NB4 (cell line): ENCODE data around the gene CACYBP.

Experiments used
- DNase-seq: peaks from one replicate; pipeline ENCODE4 v3.0.0; 2010; ENCODE audit warnings: low read depth
- H3K4me3 ChIP-seq: one replicate; pipeline ENCODE4 v1.5.1; 2011; ENCODE audit warnings: mild to moderate bottlenecking, low read depth, low read length, moderate library complexity
- MYC ChIP-seq: IDR thresholded peaks from 2 replicates; pipeline ENCODE4 v1.6.1; 2011; ENCODE audit warnings: low read depth, low read length
- POLR2A ChIP-seq: IDR thresholded peaks from 2 replicates; pipeline ENCODE4 v1.6.1; 2011; ENCODE audit warnings: mild to moderate bottlenecking; ENCODE audit not compliant: insufficient read length; ENCODE audit errors: extremely low read depth
- TF ChIP-seq, protein P1 (sequence below): IDR thresholded peaks from 2 replicates; pipeline ENCODE4 v1.6.1; 2011; ENCODE audit warnings: low read depth, low read length
- TF ChIP-seq, protein P2 (sequence below): IDR thresholded peaks from one replicate; pipeline ENCODE4 v1.5.1; 2012; ENCODE audit warnings: low read depth, low read length

Gene CACYBP, protein sequence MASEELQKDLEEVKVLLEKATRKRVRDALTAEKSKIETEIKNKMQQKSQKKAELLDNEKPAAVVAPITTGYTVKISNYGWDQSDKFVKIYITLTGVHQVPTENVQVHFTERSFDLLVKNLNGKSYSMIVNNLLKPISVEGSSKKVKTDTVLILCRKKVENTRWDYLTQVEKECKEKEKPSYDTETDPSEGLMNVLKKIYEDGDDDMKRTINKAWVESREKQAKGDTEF

DNA sequence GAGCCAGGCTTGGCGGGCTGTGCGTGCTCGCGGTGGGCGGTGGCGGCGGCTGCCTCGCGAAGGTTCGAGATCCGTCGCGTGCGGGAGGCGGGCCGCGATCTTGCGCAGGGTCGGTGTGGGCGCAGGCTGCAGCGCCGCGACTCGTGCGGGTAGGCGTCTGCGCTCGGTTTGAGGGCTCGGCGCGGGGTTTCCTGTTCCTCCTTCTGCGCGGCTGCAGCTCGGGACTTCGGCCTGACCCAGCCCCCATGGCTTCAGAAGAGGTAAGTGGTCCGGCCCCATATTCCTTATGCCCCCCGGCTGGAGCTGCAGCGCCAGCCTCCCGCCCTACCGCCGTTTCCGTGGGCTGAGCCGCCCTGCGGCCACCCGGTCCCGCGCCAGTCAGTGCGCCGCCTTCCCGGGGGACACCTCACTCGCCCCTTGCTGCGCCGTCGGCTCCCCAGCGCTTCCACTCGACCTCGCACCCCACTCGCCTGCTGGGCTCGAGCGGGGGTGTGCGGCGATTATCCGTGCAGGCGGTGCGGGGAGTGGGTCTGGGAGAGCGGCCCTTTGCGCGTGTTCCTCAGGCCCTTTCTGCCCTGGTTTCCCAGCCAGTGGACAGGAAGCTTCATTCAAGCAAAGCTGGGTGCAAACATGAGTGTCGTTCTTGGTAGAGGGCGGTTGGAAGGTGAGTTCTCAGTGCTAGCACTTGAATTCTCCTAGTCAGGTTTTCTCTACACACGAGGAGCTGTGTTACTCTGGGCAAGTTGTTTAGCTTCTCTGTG, at the start of gene CACYBP:
CACYBP (plus strand) TSS at position 12 of the 761 bp plus-strand sequence; CDS start at position 246, 234 bp downstream.
- TF ChIP-seq POLR2A (peak; percentile 48), MYC (peak; percentile 89)
- TF ChIP-seq, protein P1, sequence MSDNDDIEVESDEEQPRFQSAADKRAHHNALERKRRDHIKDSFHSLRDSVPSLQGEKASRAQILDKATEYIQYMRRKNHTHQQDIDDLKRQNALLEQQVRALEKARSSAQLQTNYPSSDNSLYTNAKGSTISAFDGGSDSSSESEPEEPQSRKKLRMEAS, result peak; percentile 76
- TF ChIP-seq, protein P2, sequence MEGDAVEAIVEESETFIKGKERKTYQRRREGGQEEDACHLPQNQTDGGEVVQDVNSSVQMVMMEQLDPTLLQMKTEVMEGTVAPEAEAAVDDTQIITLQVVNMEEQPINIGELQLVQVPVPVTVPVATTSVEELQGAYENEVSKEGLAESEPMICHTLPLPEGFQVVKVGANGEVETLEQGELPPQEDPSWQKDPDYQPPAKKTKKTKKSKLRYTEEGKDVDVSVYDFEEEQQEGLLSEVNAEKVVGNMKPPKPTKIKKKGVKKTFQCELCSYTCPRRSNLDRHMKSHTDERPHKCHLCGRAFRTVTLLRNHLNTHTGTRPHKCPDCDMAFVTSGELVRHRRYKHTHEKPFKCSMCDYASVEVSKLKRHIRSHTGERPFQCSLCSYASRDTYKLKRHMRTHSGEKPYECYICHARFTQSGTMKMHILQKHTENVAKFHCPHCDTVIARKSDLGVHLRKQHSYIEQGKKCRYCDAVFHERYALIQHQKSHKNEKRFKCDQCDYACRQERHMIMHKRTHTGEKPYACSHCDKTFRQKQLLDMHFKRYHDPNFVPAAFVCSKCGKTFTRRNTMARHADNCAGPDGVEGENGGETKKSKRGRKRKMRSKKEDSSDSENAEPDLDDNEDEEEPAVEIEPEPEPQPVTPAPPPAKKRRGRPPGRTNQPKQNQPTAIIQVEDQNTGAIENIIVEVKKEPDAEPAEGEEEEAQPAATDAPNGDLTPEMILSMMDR, result no peak
- DNase-seq, result peak; percentile 60
- H3K4me3 ChIP-seq, result peak within 1 kb of the TSS; percentile 96

DNA sequence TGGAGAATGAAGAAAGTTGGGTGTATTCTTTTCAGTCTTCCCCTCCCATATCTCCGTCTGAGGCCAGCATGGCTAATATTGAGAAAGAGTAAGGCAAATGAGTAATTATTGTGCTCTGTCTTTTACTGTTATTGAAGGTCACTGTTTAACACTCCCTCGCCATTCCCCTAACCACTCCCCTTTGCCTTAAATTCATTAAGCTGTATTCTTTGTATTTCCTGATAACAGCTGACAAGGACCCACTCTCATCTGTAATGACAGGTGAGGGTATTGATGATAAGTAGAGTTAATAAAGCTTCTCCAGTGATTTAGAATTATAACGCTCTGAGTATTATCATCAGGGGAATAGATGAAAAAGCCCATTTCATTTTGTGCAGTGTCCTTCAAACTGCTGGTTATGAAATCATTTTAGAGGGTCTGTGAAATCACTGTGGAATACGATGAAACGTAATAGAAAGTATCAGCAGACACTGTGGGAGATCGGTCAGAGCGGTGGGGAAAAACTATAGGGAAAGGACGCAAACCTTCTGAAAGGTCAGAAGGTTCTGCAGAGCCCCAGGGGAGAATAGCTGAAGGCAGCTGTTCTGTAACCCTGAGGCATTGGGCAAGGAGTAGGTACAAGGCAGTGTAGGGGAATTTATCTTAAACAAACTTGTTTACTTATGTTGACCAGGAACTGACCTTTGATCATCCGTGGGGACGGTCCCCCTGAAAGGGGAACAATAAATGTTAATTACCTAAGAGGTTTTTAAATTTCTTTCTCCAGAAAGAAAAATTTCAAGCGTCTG, 46.3 kb upstream of the CACYBP start:
- H3K4me3 ChIP-seq, result no peak overlapping the region
- TF ChIP-seq MYC (no peak), POLR2A (no peak)
- TF ChIP-seq, protein P2, result no peak
- TF ChIP-seq, protein P1, result no peak
- no peak for DNase-seq

DNA sequence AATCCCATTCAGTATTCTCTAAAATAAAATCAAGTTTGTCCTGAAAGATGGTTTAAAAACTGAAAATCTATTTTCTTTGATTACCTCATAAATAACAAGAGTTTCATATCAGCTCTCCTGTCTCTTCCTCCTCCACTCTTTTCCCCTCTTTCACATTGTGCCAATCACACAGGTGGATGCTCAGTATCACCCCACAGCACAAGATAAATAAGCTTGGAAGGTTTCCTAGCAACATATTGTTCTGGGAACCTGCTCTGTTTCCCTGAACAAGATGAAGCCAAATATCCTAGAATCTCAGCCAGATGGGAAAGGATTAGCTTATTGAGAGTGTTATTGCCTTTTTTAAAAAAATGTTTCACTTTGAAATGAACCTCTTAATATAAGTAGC, 45.7 kb upstream of the CACYBP start:
- H3K4me3 ChIP-seq, result no peak overlapping the region
- no peak for DNase-seq
- TF ChIP-seq, protein P1, result no peak
- TF ChIP-seq MYC (no peak), POLR2A (no peak)
- TF ChIP-seq, protein P2, result no peak

DNA sequence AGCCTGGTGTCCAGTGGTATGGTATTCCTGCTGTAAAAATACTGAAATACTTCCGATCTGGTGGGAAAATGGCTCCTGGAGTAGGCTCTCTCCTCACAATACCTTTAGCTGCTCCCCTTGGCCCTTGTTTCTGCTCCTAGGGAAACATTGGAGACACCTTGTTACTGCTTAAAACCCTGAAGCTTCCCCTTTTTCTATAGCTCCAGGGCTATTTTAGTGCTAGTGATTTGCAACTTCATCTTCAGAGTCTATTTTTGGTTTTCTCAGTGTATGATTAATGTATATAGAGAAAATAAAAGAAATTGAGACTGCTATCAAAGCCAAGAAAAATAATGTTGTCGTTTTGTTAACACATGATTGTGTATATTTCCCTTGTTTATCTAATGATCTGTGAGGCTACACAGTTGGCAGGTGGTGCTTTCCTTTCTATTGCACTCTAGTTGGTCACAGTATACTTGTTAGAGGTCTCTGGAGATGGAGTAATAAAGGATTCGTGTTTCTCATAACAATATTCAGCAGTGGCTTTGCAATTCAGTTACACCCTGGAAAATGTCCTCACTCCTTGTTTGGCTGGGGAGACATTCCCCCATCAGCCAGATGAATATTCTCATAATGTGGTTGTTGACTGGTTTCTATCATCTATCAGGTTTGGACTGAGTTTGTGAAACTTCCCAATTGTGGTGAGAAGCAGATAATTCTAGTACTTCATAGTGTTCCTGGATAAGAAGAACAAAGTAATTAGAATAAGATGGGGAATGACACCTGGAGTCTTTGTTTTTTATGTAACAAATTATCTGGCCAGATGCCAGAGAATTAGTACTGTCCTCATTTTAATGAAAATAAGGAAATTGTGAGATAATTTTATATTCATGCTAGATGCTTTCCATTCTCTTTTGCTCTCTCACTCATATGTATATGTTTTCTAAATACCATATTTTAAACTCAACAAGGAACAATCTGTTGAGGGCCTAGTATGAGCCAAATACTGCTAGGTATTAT, 44.8 kb upstream of the CACYBP start:
- H3K4me3 ChIP-seq, result no peak overlapping the region
- TF ChIP-seq MYC (no peak), POLR2A (no peak)
- TF ChIP-seq, protein P1, result no peak
- peak; percentile 25 for DNase-seq

DNA sequence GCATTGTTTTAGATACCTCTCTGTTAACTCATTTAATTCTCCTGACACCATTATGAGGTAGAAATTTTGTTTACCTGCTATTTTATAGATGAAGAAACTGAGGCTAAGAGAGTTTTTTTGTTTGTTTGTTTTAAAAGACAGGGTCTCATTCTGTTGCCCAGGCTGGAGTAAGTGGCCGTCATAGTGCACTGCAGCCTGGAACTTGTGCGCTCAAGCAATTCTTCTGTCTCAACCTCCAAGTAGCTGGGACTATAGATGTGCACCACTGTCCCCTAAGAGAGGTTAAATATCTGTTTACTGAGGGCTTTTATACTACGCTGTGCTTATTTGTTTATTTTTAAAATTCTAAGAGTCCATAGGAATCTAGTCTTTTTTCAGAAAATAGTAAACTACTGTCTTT, 43.7 kb upstream of the CACYBP start:
- TF ChIP-seq, protein P1, result no peak
- TF ChIP-seq, protein P2, result no peak
- TF ChIP-seq MYC, result no peak
- no peak for TF ChIP-seq POLR2A
- no peak for DNase-seq
- H3K4me3 ChIP-seq, result no peak overlapping the region
